GM19328 (cell line): ENCODE measurements around the gene TBPL2.
"Not testable (repeated sequence)": the region's sequence is repeated elsewhere in the genome, so short reads cannot be mapped to it uniquely, and the experiment has no call there.

Source experiments
- ATAC-seq: cut with Tn5 transposase; IDR thresholded peaks from one replicate; pipeline ENCODE4 v1.9.1; 2021; ENCODE audit warnings: mild to moderate bottlenecking, moderate library complexity; ENCODE audit not compliant: unreplicated experiment

TBPL2 gene

GRCh38 chr14:55440385-55440784, at the start of gene TBPL2:
TSS of gene TBPL2 (minus strand) at chr14:55440616. CDS start at chr14:55440449, 167 bp downstream.
- no peak for ATAC-seq

GRCh38 chr14:55488204-55488603, 47.8 kb upstream of the TBPL2 start:
- no peak for ATAC-seq

GRCh38 chr14:55482936-55483605, 42.7 kb upstream of the TBPL2 start:
- ATAC-seq, result no peak

GRCh38 chr14:55481769-55482168, 41.4 kb upstream of the TBPL2 start:
- ATAC-seq, result no peak

GRCh38 chr14:55477680-55478079, 37.3 kb upstream of the TBPL2 start:
- ATAC-seq, result no peak

- ATAC-seq, result not testable (repeated sequence)
These were observed 36.0 kb upstream of the TBPL2 start for GRCh38 chr14:55476448-55476847.

- no peak for ATAC-seq
These were observed 33.4 kb upstream of the TBPL2 start for GRCh38 chr14:55473786-55474185.

GRCh38 chr14:55470025-55470424, 29.6 kb upstream of the TBPL2 start:
- no peak for ATAC-seq

- no peak for ATAC-seq
These were observed 26.9 kb upstream of the TBPL2 start for GRCh38 chr14:55467307-55467706.

- ATAC-seq, result no peak
These were observed 18.5 kb upstream of the TBPL2 start for GRCh38 chr14:55458800-55459515.

GRCh38 chr14:55457496-55457895, 17.1 kb upstream of the TBPL2 start:
- ATAC-seq, result no peak

- ATAC-seq, result not testable (repeated sequence)
These were observed 16.0 kb upstream of the TBPL2 start for GRCh38 chr14:55456411-55456810.

GRCh38 chr14:55454264-55455002, 14.0 kb upstream of the TBPL2 start:
- no peak for ATAC-seq

GRCh38 chr14:55451950-55452349, 11.5 kb upstream of the TBPL2 start:
- no peak for ATAC-seq

GRCh38 chr14:55451398-55451797, 11.0 kb upstream of the TBPL2 start:
- no peak for ATAC-seq

- ATAC-seq, result no peak
These were observed 10.6 kb upstream of the TBPL2 start for GRCh38 chr14:55450987-55451386.

- ATAC-seq, result no peak
These were observed 10.1 kb upstream of the TBPL2 start for GRCh38 chr14:55450539-55450938.

- no peak for ATAC-seq
These were observed 9.7 kb upstream of the TBPL2 start for GRCh38 chr14:55450124-55450523.

- no peak for ATAC-seq
These were observed 8.7 kb upstream of the TBPL2 start for GRCh38 chr14:55449116-55449515.

- no peak for ATAC-seq
These were observed 7.8 kb upstream of the TBPL2 start for GRCh38 chr14:55448141-55448614.

- ATAC-seq, result no peak
These were observed 6.4 kb upstream of the TBPL2 start for GRCh38 chr14:55446833-55447232.
